Osteocyte (in vitro differentiated cells): ENCODE measurements around the gene MYOZ2. TPM values are rescaled to one million over a fixed set of nuclear protein-coding genes. Genes with fewer than 3 reads are reported as not detected.

Source experiments
- DNase-seq: peaks from one replicate; pipeline ENCODE4 v3.0.0; 2021; ENCODE audit warnings: mixed read lengths; ENCODE audit not compliant: unreplicated experiment; ENCODE audit errors: extremely low spot score
- H3K27ac Mint-ChIP-seq: one replicate; pipeline ENCODE4 v1.8.0; 2021; ENCODE audit warnings: mild to moderate bottlenecking, mixed read lengths; ENCODE audit not compliant: unreplicated experiment
- H3K27me3 Mint-ChIP-seq: one replicate; pipeline ENCODE4 v1.8.0; 2021; ENCODE audit warnings: mixed read lengths; ENCODE audit not compliant: unreplicated experiment
- H3K36me3 Mint-ChIP-seq: one replicate; pipeline ENCODE4 v1.8.0; 2021; ENCODE audit warnings: mixed read lengths; ENCODE audit not compliant: unreplicated experiment
- H3K4me1 Mint-ChIP-seq: one replicate; pipeline ENCODE4 v1.8.0; 2021; ENCODE audit warnings: mixed read lengths; ENCODE audit not compliant: unreplicated experiment
- H3K4me3 Mint-ChIP-seq: one replicate; pipeline ENCODE4 v1.8.0; 2021; ENCODE audit warnings: mild to moderate bottlenecking, moderate library complexity, mixed read lengths; ENCODE audit not compliant: unreplicated experiment
- H3K9me3 Mint-ChIP-seq: one replicate; pipeline ENCODE4 v1.8.0; 2021; ENCODE audit warnings: mixed read lengths; ENCODE audit not compliant: unreplicated experiment
- total RNA-seq: library from RNA; stranded (reverse); gene quantifications from 2 replicates; pipeline ENCODE4 v1.2.1, GENCODE V29; 2021
- TF ChIP-seq, protein P1 (sequence below): fragments of 200-600 bp; sonication (generic); IDR thresholded peaks from 2 replicates; pipeline ENCODE4 v1.5.0; 2021; ENCODE audit warnings: antibody characterized with exemption, mild to moderate bottlenecking, moderate library complexity

Gene MYOZ2
- total RNA-seq, 1 donor from 2014 or later, result not detected

DNA sequence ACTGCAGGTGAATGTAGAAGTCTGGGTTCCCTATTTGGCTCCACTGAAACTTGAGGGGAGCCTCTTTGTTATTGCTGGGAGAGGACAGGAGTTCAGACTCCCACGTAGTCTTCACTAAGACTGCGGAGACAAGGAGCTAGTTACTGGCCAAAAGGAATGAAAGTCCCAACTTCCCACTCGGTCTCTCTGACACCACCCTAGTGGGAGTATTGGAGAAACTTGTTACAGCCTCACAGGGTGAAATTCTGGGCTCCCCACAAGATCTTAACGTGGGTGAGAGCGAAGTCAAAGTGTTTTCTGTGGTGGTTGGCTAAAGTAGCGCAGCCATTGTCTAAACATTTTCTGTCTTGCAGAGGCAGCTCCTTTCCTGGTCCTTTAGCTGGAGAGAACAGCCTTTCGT lies 13.5 kb downstream of the MYOZ2 start:
- H3K4me1 Mint-ChIP-seq, result no peaks in the 10 kb centered on the region
- peaks cover 4% of the 10 kb centered on the region for H3K27me3 Mint-ChIP-seq
- no peak overlapping the region for H3K27ac Mint-ChIP-seq
- H3K9me3 Mint-ChIP-seq, result no peaks in the 10 kb centered on the region
- no peak for DNase-seq
- H3K4me3 Mint-ChIP-seq, result no peak overlapping the region
- TF ChIP-seq, protein P1, sequence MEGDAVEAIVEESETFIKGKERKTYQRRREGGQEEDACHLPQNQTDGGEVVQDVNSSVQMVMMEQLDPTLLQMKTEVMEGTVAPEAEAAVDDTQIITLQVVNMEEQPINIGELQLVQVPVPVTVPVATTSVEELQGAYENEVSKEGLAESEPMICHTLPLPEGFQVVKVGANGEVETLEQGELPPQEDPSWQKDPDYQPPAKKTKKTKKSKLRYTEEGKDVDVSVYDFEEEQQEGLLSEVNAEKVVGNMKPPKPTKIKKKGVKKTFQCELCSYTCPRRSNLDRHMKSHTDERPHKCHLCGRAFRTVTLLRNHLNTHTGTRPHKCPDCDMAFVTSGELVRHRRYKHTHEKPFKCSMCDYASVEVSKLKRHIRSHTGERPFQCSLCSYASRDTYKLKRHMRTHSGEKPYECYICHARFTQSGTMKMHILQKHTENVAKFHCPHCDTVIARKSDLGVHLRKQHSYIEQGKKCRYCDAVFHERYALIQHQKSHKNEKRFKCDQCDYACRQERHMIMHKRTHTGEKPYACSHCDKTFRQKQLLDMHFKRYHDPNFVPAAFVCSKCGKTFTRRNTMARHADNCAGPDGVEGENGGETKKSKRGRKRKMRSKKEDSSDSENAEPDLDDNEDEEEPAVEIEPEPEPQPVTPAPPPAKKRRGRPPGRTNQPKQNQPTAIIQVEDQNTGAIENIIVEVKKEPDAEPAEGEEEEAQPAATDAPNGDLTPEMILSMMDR, result no peak
- no peaks in the 10 kb centered on the region for H3K36me3 Mint-ChIP-seq

DNA sequence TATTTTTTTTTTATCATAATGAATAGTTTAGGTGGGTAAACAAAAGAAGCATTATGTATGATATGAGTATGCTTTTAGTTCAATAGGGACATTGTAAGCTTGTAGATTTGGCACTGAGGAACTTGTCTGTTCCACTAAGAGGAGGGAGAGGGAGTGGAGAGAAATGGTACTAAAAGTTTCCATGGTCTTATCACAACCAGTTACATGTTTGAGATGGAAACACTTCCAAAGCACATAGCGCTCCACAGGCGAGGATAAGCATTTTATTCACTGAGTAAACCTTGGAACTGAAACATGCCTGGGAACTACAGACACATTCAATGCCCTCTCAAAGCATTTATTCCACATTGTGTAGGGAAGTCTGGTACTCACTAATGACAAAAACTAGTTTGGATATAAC lies 15.5 kb downstream of the MYOZ2 start:
- no peak overlapping the region for H3K4me3 Mint-ChIP-seq
- no peaks in the 10 kb centered on the region for H3K9me3 Mint-ChIP-seq
- TF ChIP-seq, protein P1, result no peak
- no peaks in the 10 kb centered on the region for H3K4me1 Mint-ChIP-seq
- no peak overlapping the region for H3K27ac Mint-ChIP-seq
- DNase-seq, result no peak
- H3K36me3 Mint-ChIP-seq, result no peaks in the 10 kb centered on the region
- H3K27me3 Mint-ChIP-seq, result peaks cover 4% of the 10 kb centered on the region

DNA sequence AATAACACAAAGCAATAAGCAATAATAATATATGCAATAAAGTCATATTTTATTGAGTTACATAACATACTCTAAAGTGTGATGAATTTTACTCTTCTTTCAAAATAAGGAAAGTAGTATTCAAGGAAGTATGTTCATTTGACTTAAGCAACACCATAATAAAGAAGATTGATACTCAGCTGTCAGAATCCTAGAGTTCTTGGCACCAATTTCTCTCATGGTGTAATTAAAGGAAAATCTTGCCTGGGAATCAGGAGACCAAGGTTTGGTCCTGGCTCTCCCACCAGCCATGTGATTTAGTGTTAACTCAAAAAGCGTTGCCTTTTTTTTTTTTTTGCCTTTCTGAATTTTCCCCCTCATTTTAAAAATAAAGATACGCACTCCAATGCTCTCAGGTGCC lies 17.1 kb downstream of the MYOZ2 start:
- DNase-seq, result no peak
- Mint-ChIP-seq H3K9me3 (no peaks in the 10 kb centered on the region), H3K4me1 (no peaks in the 10 kb centered on the region), H3K36me3 (no peaks in the 10 kb centered on the region), H3K4me3 (no peak overlapping the region), H3K27ac (no peak overlapping the region), H3K27me3 (peaks cover 4% of the 10 kb centered on the region)
- TF ChIP-seq, protein P1, result no peak

DNA sequence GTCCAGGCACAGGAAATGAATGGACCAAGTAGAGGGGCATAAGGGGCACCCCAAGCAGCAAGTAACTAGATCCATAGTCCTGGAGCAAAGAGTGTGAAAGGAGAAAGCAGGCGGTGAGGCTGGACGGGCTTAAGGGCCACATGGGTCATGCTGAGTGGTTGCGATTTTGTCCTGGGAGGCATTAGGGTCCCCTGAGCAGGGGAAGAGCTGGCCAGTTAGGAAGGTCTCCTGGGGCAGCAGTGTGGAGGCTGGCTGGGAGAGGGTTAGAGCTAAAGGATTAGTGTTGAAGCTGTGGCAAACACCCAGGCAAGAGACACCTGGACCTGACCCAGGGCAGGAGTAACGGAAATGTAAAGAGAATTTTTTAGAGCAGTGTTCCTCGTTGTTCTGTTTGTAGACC lies 26.5 kb downstream of the MYOZ2 start:
- H3K9me3 Mint-ChIP-seq, result peaks cover 4% of the 10 kb centered on the region
- no peaks in the 10 kb centered on the region for H3K36me3 Mint-ChIP-seq
- no peak for DNase-seq
- H3K4me3 Mint-ChIP-seq, result no peak overlapping the region
- H3K27me3 Mint-ChIP-seq, result peaks cover 2% of the 10 kb centered on the region
- TF ChIP-seq, protein P1, result no peak
- no peaks in the 10 kb centered on the region for H3K4me1 Mint-ChIP-seq
- no peak overlapping the region for H3K27ac Mint-ChIP-seq

DNA sequence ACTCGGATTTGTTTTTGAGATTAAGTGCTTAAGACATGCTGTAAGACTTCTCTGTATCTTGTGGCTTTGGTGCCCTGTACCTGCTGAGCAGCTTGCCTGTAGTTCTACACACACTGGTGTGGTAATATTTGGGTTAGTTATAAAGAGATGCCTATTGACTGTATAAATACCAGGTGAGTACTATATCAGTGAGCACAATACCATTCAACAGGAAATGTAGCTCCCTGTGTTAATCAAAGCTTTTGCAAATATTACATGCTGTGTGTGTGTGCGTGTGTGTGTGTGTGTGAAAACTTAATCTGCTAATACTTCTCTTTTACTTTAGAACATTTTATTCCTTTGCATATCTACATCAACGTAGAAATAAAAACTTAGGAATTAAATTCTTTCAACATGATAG lies 30.1 kb downstream of the MYOZ2 start:
- Mint-ChIP-seq H3K4me3 (no peak overlapping the region), H3K9me3 (peaks cover 10% of the 10 kb centered on the region), H3K27me3 (peaks cover 2% of the 10 kb centered on the region), H3K36me3 (no peaks in the 10 kb centered on the region), H3K27ac (no peak overlapping the region), H3K4me1 (no peaks in the 10 kb centered on the region)
- TF ChIP-seq, protein P1, result no peak
- no peak for DNase-seq
